GM19193 (cell line): ENCODE measurements around the gene ATP2B1.

ENCODE experiments used
- POLR2A ChIP-seq: IDR thresholded peaks from 4 replicates; pipeline ENCODE4 v1.6.1; 2011; ENCODE audit not compliant: insufficient read depth, insufficient read length; ENCODE audit errors: extremely low read depth

The ATP2B1 gene

DNA sequence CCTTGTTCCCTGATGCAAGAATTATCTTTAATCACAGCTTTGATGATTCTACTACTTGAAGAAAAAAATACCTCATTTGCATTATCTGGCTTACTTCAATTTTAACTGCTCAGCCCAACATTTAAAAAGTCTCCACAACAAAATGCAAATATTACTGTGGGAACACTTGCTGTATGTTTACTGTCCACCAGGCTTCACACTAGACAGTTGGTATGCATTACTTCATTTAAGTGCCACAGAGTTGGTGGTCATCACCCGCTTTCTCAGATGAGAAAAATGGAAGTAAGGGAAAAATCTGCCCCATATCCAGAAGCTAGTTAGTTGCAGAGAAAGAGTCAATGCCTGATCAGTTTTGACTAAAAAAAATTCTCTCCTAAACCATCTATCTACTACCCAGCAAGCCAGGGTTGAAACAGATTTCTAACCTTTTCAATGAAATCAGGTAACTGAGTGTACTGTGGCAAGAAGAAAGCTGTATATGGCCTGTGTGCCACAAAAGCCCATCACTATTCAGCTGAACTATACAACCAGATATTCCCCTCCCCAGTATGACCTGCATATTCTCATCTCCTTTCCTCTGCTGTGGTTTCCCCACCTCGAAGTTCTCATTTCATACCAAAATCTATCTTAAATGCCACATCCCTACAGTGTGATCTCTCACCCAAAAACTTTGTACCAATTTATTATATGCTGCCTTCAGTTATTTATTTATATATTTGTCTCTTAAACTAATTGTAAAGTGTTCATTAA is 90.3 kb downstream of the ATP2B1 start:
- TF ChIP-seq POLR2A: no peak

DNA sequence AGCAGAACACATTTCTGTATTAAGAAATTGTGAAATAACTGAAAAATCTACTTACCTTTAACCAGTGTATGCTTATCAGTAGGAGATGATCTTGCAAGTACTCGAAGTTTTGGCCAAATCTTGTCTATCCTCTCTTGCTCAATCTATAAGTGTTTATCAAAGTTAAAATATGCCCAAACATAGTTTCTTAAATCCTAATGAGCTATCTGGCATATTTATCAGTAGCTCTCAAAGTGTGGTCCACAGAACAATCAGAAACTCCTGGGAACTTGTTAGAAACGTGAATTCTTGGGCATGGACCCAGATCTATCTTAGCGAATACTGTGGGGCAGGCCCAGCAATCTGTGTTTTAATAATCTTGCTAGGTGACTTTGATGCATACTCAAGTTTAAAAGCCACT is 98.3 kb downstream of the ATP2B1 start:
- no peak for TF ChIP-seq POLR2A

DNA sequence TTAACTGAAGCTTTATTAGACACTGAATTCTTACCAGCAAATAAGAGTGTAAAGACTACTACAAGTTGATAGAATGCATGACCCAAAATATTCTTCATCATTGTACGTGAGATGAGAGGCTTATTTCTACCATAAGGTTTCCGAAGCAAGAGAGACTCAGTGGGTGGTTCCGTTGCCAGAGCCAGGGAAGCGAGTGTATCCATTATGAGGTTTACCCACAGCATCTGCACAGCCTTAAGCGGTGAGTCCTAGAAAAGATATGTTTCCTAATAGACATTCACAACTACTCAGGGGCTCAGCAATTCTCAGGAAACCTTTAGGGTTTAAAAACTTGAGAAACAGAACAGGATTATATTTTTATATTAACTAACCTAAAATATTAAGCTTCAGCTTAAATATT is 105.0 kb downstream of the ATP2B1 start:
- TF ChIP-seq POLR2A: no peak

DNA sequence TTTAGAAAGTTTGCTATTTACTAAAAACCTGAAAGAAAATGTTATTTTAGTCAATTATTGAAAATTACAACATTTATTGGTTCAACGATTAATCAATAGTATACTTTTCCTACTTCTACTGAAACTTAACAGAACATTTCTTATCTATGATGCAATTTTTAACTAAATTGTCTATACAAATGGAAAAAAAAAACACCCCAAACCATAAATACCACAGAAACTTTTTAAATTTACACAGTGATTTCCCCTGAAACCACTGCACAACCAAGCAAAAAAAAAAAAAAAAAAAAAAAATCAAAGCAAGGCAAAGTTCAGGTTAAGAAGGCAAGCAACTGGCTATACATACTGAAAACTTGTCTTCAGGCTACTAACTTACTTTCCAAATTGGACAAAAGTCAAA is 110.9 kb downstream of the ATP2B1 start:
- no peak for TF ChIP-seq POLR2A

DNA sequence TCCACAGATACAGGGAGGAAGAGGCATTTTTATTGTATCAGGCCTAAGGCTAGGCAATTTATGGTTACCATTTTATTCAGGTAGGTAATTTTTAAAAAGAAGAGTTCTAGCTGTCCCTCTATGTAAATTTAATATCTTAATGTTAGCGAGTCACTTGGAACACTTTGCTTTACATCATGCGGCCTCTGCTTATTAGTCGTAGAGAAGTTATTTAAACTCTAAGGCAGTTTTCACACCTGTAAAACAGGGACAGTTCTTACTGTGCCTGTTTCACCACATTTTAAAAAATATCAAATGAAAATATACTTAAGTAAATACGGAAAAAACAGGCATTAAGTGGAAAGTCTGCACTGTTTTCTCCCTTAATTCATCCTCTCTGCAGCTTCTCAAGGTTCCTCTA is 111.4 kb downstream of the ATP2B1 start:
- no peak for TF ChIP-seq POLR2A

DNA sequence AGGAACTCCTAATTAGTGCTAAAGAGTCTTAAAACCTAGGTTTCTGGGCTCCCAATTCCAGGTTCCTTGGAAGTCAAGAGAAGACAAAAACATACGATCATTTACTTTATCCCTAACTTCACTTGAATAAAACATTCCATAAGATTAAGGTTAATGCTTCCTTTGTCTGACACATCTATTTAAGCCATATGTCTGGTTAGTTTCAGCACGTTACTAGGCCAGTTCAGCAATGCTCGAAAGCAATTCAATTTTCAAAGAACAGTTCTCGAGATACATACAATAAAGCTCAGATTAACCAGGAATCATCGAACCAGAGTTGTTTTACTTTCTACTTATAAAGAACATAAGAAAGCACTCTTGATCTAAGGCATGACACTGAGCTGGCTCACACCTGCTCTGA is 114.8 kb downstream of the ATP2B1 start:
- TF ChIP-seq POLR2A: no peak

DNA sequence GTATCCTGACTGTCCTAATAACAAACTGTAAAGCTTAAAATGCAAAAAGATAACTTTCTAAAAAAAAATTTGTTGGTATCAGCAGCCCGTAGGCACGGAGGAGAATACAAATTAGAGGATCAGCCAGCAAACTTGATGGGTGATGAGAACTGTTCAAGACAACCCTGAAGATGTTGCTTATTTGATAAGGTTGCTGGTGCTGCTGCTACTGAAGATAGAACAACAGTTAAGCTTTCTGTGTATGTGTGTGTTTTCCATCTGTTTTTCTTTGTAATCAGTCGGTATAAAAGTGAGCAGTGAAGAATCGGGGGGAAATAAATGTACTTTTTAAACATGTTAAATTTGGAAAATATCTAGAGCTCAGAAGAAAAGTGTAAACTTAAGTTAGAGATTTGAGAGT is 115.4 kb downstream of the ATP2B1 start:
- TF ChIP-seq POLR2A: no peak

DNA sequence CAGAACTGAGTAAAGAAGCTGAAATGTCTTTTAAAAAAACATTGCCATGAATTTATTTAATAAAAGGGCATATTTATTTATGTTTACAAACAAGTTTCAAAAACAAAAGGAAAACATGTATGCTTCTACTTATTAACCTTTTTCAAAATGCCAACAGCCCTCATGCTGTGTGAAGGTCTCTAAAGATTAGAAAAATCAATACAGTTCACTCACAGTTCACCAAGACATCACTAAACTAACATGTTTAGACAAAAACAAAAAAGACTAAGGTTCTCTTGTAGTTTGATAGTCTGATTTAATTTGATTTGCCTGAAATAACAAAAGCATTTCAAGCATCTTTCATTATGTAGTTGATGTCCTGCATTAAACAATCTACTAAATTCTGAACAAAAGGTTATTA is 118.9 kb downstream of the ATP2B1 start:
- no peak for TF ChIP-seq POLR2A

DNA sequence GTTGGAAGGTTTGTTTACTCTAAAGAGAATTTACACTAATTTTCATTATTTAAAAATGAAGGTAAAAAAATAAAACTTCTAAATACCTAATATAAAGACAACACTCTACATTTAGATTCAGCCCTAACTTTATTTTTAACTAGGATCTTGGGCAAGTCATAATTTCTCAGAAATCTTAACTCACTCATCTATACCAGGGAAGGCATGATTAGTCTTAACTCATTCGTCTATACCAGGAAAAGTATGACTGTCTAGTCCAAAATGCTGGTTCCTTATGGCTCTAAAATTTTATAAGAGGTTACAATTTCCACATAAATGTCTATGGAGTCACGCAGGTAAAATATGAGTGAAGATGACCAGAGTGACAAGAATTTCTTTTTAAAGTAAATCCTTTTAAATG is 130.1 kb downstream of the ATP2B1 start:
- no peak for TF ChIP-seq POLR2A

DNA sequence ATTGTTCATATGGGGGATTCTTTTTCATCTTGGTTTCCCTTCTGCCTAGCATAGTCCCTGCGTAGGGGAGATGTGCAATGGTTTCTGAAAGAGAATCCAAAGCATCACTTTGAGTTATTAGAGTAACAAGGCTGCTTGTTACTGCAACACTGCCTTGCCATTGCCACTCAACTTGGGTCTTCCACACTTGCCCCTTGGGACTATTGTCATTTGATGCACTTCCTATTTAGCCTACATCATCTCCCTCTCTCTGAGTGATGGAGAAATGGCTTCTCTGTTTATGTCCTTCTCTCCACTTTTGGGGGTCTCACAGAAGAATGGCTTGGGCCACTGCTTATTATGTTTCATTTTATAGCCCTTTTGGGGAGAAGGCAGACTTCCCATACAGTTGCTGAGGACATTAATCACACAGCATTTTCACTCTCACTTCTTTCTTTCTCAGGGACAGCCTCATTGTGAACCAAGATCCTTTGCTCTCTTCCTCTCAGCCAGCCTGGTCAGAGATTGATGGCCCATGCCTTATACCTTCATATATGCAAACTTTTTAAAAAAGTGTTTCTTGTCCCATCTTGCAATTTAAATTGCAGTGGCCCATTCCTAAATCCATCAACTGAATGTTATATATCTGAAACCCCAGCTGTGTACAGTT is 131.9 kb downstream of the ATP2B1 start:
- TF ChIP-seq POLR2A: no peak

DNA sequence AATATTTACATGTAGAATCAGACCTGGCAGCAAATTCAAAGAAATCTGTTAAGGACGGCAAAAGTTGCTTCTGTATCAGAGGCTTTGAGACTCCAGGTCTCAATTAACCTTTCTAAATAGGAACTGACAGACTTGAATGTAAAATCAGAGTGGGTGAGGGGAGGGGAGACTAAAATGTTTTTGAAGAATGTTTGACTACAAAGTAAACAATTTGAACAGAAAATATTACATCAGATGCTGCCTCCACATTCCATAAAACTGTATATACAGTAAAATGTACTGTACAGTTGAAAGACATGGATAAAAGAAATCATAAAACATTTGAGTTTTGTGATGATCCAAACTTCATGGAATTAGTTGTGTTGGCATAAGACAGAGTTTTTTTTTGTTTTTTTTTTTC is 133.3 kb downstream of the ATP2B1 start:
- TF ChIP-seq POLR2A: no peak

DNA sequence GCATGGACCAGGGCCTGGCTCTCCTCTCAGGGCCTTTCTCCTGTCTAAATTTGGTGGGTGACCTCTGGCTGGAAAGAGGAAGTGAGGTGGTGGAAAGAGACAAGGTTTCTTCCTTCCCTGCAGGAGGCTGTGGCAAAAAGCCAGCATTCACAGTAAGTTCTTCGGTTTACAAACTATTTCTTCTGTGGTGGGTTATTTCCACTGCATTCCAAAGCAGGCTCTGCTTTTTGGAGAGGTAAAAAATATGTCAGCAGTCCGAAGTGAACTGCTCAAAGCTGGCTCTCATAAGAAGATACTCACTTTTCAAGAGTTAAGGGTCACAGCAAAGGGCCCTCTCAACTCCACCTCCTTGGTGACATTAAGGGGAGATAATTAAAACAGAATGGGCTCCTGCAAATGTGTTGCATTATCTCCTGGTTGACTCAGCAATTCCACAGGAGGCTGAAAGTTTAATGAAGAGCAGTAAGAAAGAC is 133.9 kb downstream of the ATP2B1 start:
- TF ChIP-seq POLR2A: no peak

DNA sequence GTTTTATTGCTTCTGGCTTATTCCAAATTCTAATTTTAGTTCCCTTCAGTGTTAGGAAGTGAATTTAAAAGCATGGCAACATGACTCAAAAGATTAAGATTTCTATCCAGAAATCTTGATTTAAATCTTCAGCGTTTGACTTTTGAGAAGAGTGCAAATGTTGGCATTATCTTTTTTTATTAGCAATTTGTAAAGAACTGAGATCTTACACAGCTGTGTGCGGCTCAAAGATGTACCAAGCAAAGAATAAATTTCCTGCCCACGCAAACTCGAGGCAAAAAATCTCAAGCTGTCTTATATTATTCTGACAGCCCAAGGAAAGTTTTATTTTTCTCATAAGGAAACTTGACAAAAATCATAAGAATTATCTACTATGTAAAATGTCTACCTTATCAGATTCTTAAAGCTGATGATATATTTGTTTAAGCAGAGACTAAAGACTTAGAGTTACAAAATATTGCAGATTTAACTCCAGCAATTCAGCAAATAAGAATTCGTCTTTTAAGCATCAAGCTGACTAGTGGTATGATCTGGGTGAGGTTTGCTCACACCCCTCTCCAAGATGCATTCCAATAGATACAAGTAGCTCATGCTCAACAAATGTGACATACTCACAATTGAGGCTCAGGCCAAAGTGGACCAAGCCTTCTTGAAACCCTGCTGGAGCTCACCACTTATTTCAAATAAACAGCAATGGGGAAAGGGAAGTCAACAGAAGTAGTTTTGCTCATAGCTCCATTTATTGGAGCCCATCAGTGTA is 135.4 kb downstream of the ATP2B1 start:
- no peak for TF ChIP-seq POLR2A

DNA sequence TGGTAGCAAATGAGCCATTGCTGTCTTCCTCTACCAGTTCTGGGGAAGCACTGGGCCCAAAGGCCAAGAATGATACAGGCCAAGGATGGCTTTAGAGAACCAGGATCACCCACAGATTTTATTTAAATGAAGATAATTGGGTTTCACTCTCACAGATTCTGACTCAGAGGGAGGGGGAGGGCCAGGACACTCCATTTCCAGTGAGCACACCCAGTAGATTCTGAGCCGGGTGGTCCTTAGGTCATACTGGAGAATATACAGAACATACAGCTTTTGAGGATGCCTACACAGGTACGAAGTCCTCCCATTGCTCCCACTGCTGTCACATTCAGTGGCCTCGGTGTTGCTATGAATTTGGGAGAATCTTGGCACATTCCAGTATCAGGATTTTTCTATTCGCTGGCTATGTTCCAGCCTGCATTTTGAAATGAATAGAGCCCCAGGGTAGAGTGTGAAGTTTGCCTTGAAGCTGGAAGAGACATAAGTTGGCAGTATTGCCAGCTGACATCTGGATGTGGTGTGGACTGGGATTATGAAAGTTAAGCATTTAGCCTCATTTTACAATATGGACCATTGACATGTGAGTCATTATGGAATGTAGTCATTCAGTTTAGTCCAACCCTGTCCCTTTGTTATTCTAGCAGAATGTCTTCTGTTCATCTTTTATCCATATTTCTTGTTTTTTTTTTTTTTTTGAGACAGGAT is 137.0 kb downstream of the ATP2B1 start:
- TF ChIP-seq POLR2A: no peak

DNA sequence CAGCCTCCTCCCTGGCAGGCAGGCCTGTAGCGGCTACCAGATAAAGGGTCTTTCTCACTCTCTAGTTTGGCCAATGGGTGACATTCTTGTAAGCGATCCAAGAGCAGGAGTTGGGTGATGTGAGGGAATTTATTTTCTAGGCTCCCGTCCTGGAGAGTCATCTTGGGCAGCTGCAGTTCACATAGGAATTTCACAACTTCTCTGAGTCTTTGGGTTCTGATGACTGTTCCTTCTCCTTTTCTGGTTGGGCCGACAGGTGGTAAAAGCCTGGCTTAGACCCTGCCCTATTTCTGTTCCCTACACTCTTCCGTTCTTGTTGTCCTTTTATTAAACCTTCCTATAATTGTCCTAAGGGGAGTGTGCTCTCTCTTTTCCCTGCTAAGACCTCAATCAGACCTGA is 140.2 kb downstream of the ATP2B1 start:
- TF ChIP-seq POLR2A: no peak
